ENCODE measurements around the gene AOPEP.

- TF ChIP-seq CTCF (IDR thresholded peaks at IDR 0.05): no peak
- TF ChIP-seq POLR2A (IDR thresholded peaks at IDR 0.05): peak in 1 of 4 donors; percentile 20
- TF ChIP-seq POLR2AphosphoS5 (IDR thresholded peaks at IDR 0.05): peak in 1 of 2 donors; percentile 16
- no peak for TF ChIP-seq EP300 (IDR thresholded peaks at IDR 0.05)
These were observed 92.7 kb downstream of the AOPEP start for GRCh38 chr9:94819161-94819687.

Data from upper lobe of left lung (tissue), 4 donors.